WTC11 (cell line): Measurements from ENCODE around the gene TCERG1. TPM values are rescaled to one million over a fixed set of nuclear protein-coding genes. Genes with fewer than 3 reads are reported as not detected.

Source experiments
- ATAC-seq: fragments of 200-7000 bp; cut with Tn5 transposase; 2 replicates; pipeline ENCODE4 v1.10.0; 2021; ENCODE audit warnings: mild to moderate bottlenecking, moderate library complexity
- CTCF ChIA-PET: fragments of 300-600 bp; sonication (Branson Sonifier 250); formaldehyde crosslinking; loops from one replicate; lab custom pipeline; 2021; ENCODE audit warnings: antibody characterized with exemption; lab: Charles Lee
- POLR2A ChIA-PET: fragments of 350-600 bp; sonication (Branson Sonifier 250); formaldehyde crosslinking; loops from one replicate; lab custom pipeline; 2021; ENCODE audit warnings: antibody characterized with exemption; lab: Charles Lee
- DNase-seq: peaks from one replicate; pipeline ENCODE4 v3.0.0; 2021; ENCODE audit warnings: low spot score
- H3K27ac Mint-ChIP-seq: 2 replicates; pipeline ENCODE4 v1.8.0; 2021; ENCODE audit warnings: mixed read lengths
- H3K27me3 Mint-ChIP-seq: 2 replicates; pipeline ENCODE4 v1.8.0; 2021; ENCODE audit warnings: low read depth, mild to moderate bottlenecking, moderate library complexity, mixed read lengths
- H3K36me3 Mint-ChIP-seq: 2 replicates; pipeline ENCODE4 v1.8.0; 2021; ENCODE audit warnings: mixed read lengths
- H3K4me1 Mint-ChIP-seq: 2 replicates; pipeline ENCODE4 v1.8.0; 2022; ENCODE audit warnings: mixed read lengths
- H3K4me3 Mint-ChIP-seq: 2 replicates; pipeline ENCODE4 v1.8.0; 2021; ENCODE audit warnings: mild to moderate bottlenecking, moderate library complexity, mixed read lengths
- H3K9me3 Mint-ChIP-seq: 2 replicates; pipeline ENCODE4 v1.8.0; 2021; ENCODE audit warnings: mixed read lengths
- ELF4 ChIP-seq: sonication (generic); formaldehyde crosslinking; IDR thresholded peaks from 2 replicates; pipeline ENCODE4 v1.8.1; 2022; ENCODE audit warnings: low read depth, mild to moderate bottlenecking, moderate library complexity, missing genetic modification reagents
- EMX1 ChIP-seq: fragments of 250-450 bp; sonication (Bioruptor Pico); IDR thresholded peaks from 2 replicates; pipeline ENCODE4 v1.8.0; 2021; ENCODE audit warnings: mild to moderate bottlenecking
- ETV6 ChIP-seq: sonication (generic); formaldehyde crosslinking; IDR thresholded peaks from 2 replicates; pipeline ENCODE4 v1.8.1; 2022; ENCODE audit warnings: mild to moderate bottlenecking, missing genetic modification reagents
- FOXP1 ChIP-seq: sonication (generic); formaldehyde crosslinking; IDR thresholded peaks from 2 replicates; pipeline ENCODE4 v1.8.0; 2022; ENCODE audit warnings: missing genetic modification reagents, mild to moderate bottlenecking, moderate library complexity, borderline replicate concordance
- JAZF1 ChIP-seq: fragments of 250-450 bp; sonication (Bioruptor Pico); IDR thresholded peaks from 2 replicates; pipeline ENCODE4 v1.9.0; 2021; ENCODE audit warnings: moderate library complexity, mild to moderate bottlenecking, inconsistent platforms
- KAT7 ChIP-seq: sonication (generic); formaldehyde crosslinking; IDR thresholded peaks from 2 replicates; pipeline ENCODE4 v1.8.1; 2023; ENCODE audit warnings: missing genetic modification reagents, mild to moderate bottlenecking, borderline replicate concordance
- MYBL2 ChIP-seq: sonication (generic); formaldehyde crosslinking; IDR thresholded peaks from 2 replicates; pipeline ENCODE4 v1.8.1; 2023; ENCODE audit warnings: mild to moderate bottlenecking, moderate library complexity, missing genetic modification reagents
- NFATC4 ChIP-seq: fragments of 250-450 bp; sonication (Bioruptor Pico); IDR thresholded peaks from 2 replicates; pipeline ENCODE4 v1.9.0; 2021; ENCODE audit warnings: mild to moderate bottlenecking
- NFE2L1 ChIP-seq: sonication (generic); formaldehyde crosslinking; IDR thresholded peaks from 2 replicates; pipeline ENCODE4 v1.8.1; 2023; ENCODE audit warnings: missing genetic modification reagents
- NR1H2 ChIP-seq: sonication (generic); formaldehyde crosslinking; IDR thresholded peaks from 2 replicates; pipeline ENCODE4 v1.9.0; 2021; ENCODE audit warnings: mild to moderate bottlenecking, moderate library complexity, missing genetic modification reagents
- NR2C2 ChIP-seq: sonication (generic); formaldehyde crosslinking; IDR thresholded peaks from 2 replicates; pipeline ENCODE4 v1.8.0; 2022; ENCODE audit warnings: mild to moderate bottlenecking, missing genetic modification reagents
- RELA ChIP-seq: sonication (generic); formaldehyde crosslinking; IDR thresholded peaks from 2 replicates; pipeline ENCODE4 v1.8.1; 2022; ENCODE audit warnings: missing genetic modification reagents, mild to moderate bottlenecking, borderline replicate concordance
- RORB ChIP-seq: fragments of 250-450 bp; sonication (Bioruptor Pico); IDR thresholded peaks from 2 replicates; pipeline ENCODE4 v1.9.0; 2021; ENCODE audit warnings: mild to moderate bottlenecking
- SMAD3 ChIP-seq: sonication (generic); formaldehyde crosslinking; IDR thresholded peaks from 2 replicates; pipeline ENCODE4 v1.8.0; 2022; ENCODE audit warnings: missing genetic modification reagents, mild to moderate bottlenecking, borderline replicate concordance
- SMAD4 ChIP-seq: sonication (generic); formaldehyde crosslinking; IDR thresholded peaks from 2 replicates; pipeline ENCODE4 v1.8.0; 2022; ENCODE audit warnings: mild to moderate bottlenecking, missing genetic modification reagents
- TCF7 ChIP-seq: sonication (generic); formaldehyde crosslinking; IDR thresholded peaks from 2 replicates; pipeline ENCODE4 v1.8.0; 2022; ENCODE audit warnings: mild to moderate bottlenecking, low read depth, missing genetic modification reagents, moderate library complexity
- TEAD1 ChIP-seq: sonication (generic); formaldehyde crosslinking; IDR thresholded peaks from 2 replicates; pipeline ENCODE4 v1.8.0; 2022; ENCODE audit warnings: mild to moderate bottlenecking, missing genetic modification reagents
- ZNF121 ChIP-seq: sonication (generic); formaldehyde crosslinking; IDR thresholded peaks from 2 replicates; pipeline ENCODE4 v1.8.0; 2023; ENCODE audit warnings: missing genetic modification reagents
- ZNF138 ChIP-seq: sonication (generic); formaldehyde crosslinking; conservative IDR thresholded peaks from 2 replicates; pipeline ENCODE4 v1.8.1; 2022; ENCODE audit warnings: mild to moderate bottlenecking, moderate library complexity, missing genetic modification reagents
- ZNF416 ChIP-seq: fragments of 250-450 bp; sonication (Bioruptor Pico); IDR thresholded peaks from 2 replicates; pipeline ENCODE4 v1.9.0; 2021; ENCODE audit warnings: mild to moderate bottlenecking, inconsistent platforms
- total RNA-seq: library from RNA; stranded (reverse); gene quantifications from 3 replicates; pipeline ENCODE4 v1.2.3, GENCODE V29; 2021
- TF ChIP-seq, protein P1 (sequence below): fragments of 200-600 bp; IDR thresholded peaks from 2 replicates; pipeline ENCODE4 v1.8.0; 2022; ENCODE audit warnings: antibody characterized with exemption
- TF ChIP-seq, protein P2 (sequence below): fragments of 250-450 bp; sonication (Bioruptor Pico); IDR thresholded peaks from 2 replicates; pipeline ENCODE4 v1.9.0; 2021; ENCODE audit warnings: moderate library complexity, mild to moderate bottlenecking, inconsistent platforms, borderline replicate concordance
- TF ChIP-seq, protein P3 (sequence below): sonication (generic); formaldehyde crosslinking; IDR thresholded peaks from 2 replicates; pipeline ENCODE4 v1.8.1; 2022; ENCODE audit warnings: mild to moderate bottlenecking, missing genetic modification reagents, moderate library complexity, borderline replicate concordance
- TF ChIP-seq, protein P4 (sequence below): fragments of 250-450 bp; sonication (Bioruptor Pico); conservative IDR thresholded peaks from 2 replicates; pipeline ENCODE4 v1.9.0; 2021; ENCODE audit warnings: mild to moderate bottlenecking
- TF ChIP-seq, protein P5 (sequence below): sonication (generic); formaldehyde crosslinking; IDR thresholded peaks from 2 replicates; pipeline ENCODE4 v1.8.0; 2022; ENCODE audit warnings: mild to moderate bottlenecking, missing genetic modification reagents

Gene TCERG1
- total RNA-seq, 1 experiment from 2014 or later: 117 TPM

DNA sequence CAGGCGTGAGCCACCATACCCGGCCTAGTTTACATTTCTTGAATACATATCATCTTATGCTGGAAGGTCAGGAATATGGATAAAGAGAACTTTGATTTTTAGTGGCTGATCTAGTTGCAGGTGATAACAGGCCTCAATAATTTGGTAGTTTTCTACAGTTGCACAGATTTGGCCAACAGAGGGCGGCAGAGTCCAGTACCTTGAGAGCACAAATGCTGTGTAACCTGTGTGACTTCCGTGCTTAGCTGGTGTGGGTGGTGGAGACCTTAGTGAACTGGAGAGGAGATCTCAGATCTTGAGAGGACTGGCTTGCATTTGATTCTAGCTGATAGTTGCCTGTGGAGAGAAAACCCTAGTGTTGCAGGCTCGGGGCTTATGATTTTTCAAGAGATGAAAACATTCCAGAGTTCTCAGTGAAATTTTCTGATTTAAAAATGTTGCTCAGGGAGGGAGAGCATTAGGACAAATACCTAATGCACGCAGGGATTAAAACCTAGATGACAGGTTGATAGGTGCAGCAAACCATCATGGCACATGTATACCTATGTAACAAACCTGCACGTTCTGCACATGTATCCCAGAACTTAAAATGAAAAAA lies 86.2 kb downstream of the TCERG1 start:
- DNase-seq (peak; percentile 84), ATAC-seq (peak; percentile 90)
- Mint-ChIP-seq H3K4me3 (0 out of 2 replicates have a peak overlapping the region, but pooled peaks have one; percentile 33), H3K4me1 (peaks cover 15% of the 10 kb centered on the region), H3K27me3 (no peaks in the 10 kb centered on the region; the same call in 1 of the 2 replicates), H3K36me3 (no peaks in the 10 kb centered on the region), H3K27ac (no peak overlapping the region; the same call in 1 of the 2 replicates), H3K9me3 (peaks cover 6% of the 10 kb centered on the region; the same call in 1 of the 2 replicates)
- TF ChIP-seq EMX1 (no peak), SMAD3 (CRISPR knock-in tag) (no peak), ZNF138 (no peak), ETV6 (CRISPR knock-in tag) (no peak), ELF4 (no peak), NR2C2 (CRISPR knock-in tag) (no peak), ZNF416 (CRISPR knock-in tag) (no peak)
- TF ChIP-seq, protein P1, sequence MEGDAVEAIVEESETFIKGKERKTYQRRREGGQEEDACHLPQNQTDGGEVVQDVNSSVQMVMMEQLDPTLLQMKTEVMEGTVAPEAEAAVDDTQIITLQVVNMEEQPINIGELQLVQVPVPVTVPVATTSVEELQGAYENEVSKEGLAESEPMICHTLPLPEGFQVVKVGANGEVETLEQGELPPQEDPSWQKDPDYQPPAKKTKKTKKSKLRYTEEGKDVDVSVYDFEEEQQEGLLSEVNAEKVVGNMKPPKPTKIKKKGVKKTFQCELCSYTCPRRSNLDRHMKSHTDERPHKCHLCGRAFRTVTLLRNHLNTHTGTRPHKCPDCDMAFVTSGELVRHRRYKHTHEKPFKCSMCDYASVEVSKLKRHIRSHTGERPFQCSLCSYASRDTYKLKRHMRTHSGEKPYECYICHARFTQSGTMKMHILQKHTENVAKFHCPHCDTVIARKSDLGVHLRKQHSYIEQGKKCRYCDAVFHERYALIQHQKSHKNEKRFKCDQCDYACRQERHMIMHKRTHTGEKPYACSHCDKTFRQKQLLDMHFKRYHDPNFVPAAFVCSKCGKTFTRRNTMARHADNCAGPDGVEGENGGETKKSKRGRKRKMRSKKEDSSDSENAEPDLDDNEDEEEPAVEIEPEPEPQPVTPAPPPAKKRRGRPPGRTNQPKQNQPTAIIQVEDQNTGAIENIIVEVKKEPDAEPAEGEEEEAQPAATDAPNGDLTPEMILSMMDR: peak; percentile 71
- TF ChIP-seq, protein P2, sequence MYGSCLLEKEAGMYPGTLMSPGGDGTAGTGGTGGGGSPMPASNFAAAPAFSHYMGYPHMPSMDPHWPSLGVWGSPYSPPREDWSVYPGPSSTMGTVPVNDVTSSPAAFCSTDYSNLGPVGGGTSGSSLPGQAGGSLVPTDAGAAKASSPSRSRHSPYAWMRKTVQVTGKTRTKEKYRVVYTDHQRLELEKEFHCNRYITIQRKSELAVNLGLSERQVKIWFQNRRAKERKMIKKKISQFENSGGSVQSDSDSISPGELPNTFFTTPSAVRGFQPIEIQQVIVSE (CRISPR knock-in tag): no peak
- CTCF ChIA-PET: interaction anchor here (0.5 to 4.0 kb wide), 60 partner anchors 8 to 836 kb away, joined by 3 to 94 read pairs (median 4); partner anchors contain the start of genes GPR151, STK32A and TCERG1
- POLR2A ChIA-PET: no interaction called here

DNA sequence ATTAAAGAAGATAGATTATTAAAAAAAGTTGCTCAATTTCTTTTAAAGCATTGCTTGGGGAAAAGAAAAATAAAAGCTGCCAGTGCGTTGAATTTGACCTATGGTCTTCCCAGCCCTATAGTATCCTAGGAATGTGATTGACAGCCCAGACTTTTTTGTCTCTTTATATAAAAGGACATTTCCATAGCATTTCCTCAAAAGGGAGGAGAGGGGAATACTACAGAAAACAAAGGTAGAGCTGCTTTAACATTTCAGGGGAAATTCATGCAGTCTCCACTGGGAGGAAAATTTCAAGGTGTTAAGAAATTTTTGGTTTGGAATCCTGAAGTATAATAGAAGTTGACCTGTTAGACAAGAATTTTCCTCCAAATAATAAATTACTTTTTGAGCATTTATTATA lies 86.7 kb downstream of the TCERG1 start:
- TF ChIP-seq RORB (CRISPR knock-in tag) (no peak), ZNF121 (no peak)
- ChIA-PET POLR2A (no interaction called here), CTCF (interaction anchor here (0.5 to 4.0 kb wide), 58 partner anchors 7 to 836 kb away, joined by 3 to 94 read pairs (median 4); partner anchors contain the start of genes GPR151, STK32A and TCERG1)
- Mint-ChIP-seq H3K9me3 (peaks cover 6% of the 10 kb centered on the region; the same call in 1 of the 2 replicates), H3K27me3 (no peaks in the 10 kb centered on the region; the same call in 1 of the 2 replicates), H3K4me1 (peaks cover 15% of the 10 kb centered on the region), H3K4me3 (no peak overlapping the region), H3K27ac (no peak overlapping the region), H3K36me3 (no peaks in the 10 kb centered on the region)
- ATAC-seq (peak; percentile 14; the same call in 1 of the 2 replicates), DNase-seq (no peak)

DNA sequence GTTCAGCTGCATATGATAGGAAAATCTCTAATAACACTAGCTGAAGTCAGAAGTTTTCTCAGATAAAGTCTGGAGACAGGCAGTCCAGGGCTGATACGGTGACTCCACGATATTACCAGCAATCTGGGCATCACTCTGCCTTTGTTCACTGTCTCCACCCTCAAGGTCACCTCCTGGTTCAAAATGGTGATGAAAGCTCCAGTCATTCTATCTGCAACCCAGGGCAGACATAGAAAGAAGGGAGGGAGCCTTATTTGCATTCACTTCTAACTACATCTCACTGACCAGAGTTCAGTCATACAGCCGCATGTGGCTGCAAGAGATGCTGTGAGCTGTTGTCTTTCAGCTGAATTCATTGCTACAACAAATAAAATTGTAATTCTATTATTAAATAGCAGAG lies 91.3 kb downstream of the TCERG1 start:
- POLR2A ChIA-PET: no interaction called here
- ATAC-seq (no peak), DNase-seq (no peak)
- no peak overlapping the region for H3K4me3 Mint-ChIP-seq
- H3K9me3 Mint-ChIP-seq: no peaks in the 10 kb centered on the region
- no peaks in the 10 kb centered on the region for H3K27me3 Mint-ChIP-seq
- no peak overlapping the region for H3K27ac Mint-ChIP-seq
- CTCF ChIA-PET: interaction anchor here (0.6 to 1.4 kb wide), 3 partner anchors 182 to 650 kb away, joined by 3 to 5 read pairs (median 4); no protein-coding TSS in a partner anchor
- peaks cover 15% of the 10 kb centered on the region for H3K4me1 Mint-ChIP-seq
- H3K36me3 Mint-ChIP-seq: no peaks in the 10 kb centered on the region
- TF ChIP-seq SMAD4 (CRISPR knock-in tag): no peak
- no peak for TF ChIP-seq NFE2L1
- TF ChIP-seq NFATC4: no peak
- TF ChIP-seq ELF4: no peak
- no peak for TF ChIP-seq KAT7 (CRISPR knock-in tag)
- TF ChIP-seq JAZF1 (CRISPR knock-in tag): no peak
- no peak for TF ChIP-seq TCF7 (CRISPR knock-in tag)
- no peak for TF ChIP-seq FOXP1 (CRISPR knock-in tag)
- TF ChIP-seq, protein P3, sequence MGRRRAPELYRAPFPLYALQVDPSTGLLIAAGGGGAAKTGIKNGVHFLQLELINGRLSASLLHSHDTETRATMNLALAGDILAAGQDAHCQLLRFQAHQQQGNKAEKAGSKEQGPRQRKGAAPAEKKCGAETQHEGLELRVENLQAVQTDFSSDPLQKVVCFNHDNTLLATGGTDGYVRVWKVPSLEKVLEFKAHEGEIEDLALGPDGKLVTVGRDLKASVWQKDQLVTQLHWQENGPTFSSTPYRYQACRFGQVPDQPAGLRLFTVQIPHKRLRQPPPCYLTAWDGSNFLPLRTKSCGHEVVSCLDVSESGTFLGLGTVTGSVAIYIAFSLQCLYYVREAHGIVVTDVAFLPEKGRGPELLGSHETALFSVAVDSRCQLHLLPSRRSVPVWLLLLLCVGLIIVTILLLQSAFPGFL: no peak
- TF ChIP-seq, protein P4, sequence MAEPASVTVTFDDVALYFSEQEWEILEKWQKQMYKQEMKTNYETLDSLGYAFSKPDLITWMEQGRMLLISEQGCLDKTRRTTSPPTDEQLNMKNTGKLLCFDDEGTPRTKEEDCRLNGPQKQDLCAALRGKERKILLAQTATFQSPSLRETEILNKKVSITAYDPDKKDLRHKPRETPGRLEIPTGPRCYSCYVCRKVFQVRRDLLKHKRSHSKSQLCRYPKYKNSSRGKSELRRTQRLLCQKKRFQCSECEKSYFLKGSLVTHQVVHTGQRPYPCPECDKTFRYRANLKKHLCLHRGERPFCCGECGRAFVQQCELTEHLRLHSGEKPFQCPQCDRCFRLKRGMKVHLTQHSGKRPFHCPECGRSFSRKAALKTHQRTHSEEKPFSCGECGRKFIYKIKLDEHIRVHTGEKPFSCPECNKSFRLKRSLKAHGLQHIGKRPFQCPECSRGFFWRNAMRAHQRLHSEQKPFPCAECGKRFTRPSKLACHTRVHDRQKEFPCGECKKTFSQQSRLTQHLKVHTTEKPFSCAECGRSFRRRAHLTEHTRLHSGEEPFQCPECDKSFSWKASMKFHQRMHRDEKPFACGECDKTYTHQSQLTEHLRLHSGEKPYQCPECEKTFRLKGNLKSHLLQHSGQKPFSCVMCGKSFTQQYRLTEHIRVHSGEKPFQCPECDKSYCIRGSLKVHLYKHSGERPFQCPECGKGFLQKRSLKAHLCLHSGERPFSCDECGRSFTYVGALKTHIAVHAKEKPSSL: no peak
- no peak for TF ChIP-seq RELA (CRISPR knock-in tag)
- TF ChIP-seq, protein P5, sequence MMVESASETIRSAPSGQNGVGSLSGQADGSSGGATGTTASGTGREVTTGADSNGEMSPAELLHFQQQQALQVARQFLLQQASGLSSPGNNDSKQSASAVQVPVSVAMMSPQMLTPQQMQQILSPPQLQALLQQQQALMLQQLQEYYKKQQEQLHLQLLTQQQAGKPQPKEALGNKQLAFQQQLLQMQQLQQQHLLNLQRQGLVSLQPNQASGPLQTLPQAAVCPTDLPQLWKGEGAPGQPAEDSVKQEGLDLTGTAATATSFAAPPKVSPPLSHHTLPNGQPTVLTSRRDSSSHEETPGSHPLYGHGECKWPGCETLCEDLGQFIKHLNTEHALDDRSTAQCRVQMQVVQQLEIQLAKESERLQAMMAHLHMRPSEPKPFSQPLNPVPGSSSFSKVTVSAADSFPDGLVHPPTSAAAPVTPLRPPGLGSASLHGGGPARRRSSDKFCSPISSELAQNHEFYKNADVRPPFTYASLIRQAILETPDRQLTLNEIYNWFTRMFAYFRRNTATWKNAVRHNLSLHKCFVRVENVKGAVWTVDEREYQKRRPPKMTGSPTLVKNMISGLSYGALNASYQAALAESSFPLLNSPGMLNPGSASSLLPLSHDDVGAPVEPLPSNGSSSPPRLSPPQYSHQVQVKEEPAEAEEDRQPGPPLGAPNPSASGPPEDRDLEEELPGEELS (CRISPR knock-in tag): no peak
- TF ChIP-seq TEAD1 (CRISPR knock-in tag): no peak
- TF ChIP-seq NR1H2 (CRISPR knock-in tag): no peak
- no peak for TF ChIP-seq MYBL2
